DOHH2 (cell line): ENCODE measurements around the gene KRT27.
"Not testable (repeated sequence)": the region's sequence is repeated elsewhere in the genome, so short reads cannot be mapped to it uniquely, and the experiment has no call there.

Experiments used
- H3F3A ChIP-seq: fragments of 200-600 bp; sonication (generic), shearing (Covaris generic); 2 replicates; pipeline ENCODE4 v1.6.0; 2016; ENCODE audit warnings: antibody characterized with exemption, mild to moderate bottlenecking; ENCODE audit not compliant: control insufficient read depth, insufficient read depth
- H3K27ac ChIP-seq: fragments of 200-600 bp; sonication (generic); 2 replicates; pipeline ENCODE4 v1.5.1; 2014; ENCODE audit warnings: low read depth, mild to moderate bottlenecking, low read length, moderate library complexity
- H3K27me3 ChIP-seq: fragments of 200-600 bp; sonication (generic); 2 replicates; pipeline ENCODE4 v1.6.1; 2014; ENCODE audit warnings: mild to moderate bottlenecking, low read length, mixed read lengths; ENCODE audit not compliant: control insufficient read depth
- H3K36me3 ChIP-seq: fragments of 200-600 bp; sonication (generic); 2 replicates; pipeline ENCODE4 v1.6.1; 2014; ENCODE audit warnings: mild to moderate bottlenecking, low read length, moderate library complexity, mixed read lengths; ENCODE audit not compliant: control insufficient read depth
- H3K4me1 ChIP-seq: fragments of 200-600 bp; sonication (generic); 2 replicates; pipeline ENCODE4 v1.6.1; 2014; ENCODE audit warnings: mild to moderate bottlenecking, low read length, mixed read lengths; ENCODE audit not compliant: control insufficient read depth
- H3K4me2 ChIP-seq: fragments of 200-600 bp; sonication (generic); 2 replicates; pipeline ENCODE4 v1.6.0; 2014; ENCODE audit warnings: mild to moderate bottlenecking, low read length, moderate library complexity
- H3K4me3 ChIP-seq: fragments of 200-600 bp; sonication (generic); 2 replicates; pipeline ENCODE4 v1.5.1; 2014; ENCODE audit warnings: mild to moderate bottlenecking, low read length, mixed read lengths
- H3K79me2 ChIP-seq: fragments of 200-600 bp; sonication (generic); 2 replicates; pipeline ENCODE4 v1.6.1; 2014; ENCODE audit warnings: mild to moderate bottlenecking, low read length, mixed read lengths; ENCODE audit not compliant: control insufficient read depth
- H3K9me2 ChIP-seq: fragments of 200-600 bp; sonication (generic); replicated peaks from 2 replicates; pipeline ENCODE4 v1.6.1; 2014; ENCODE audit warnings: mild to moderate bottlenecking, low read length, mixed read lengths; ENCODE audit not compliant: control insufficient read depth
- H3K9me3 ChIP-seq: fragments of 200-600 bp; sonication (generic); 2 replicates; pipeline ENCODE4 v1.6.1; 2014; ENCODE audit warnings: antibody characterized with exemption, low read length, mixed read lengths; ENCODE audit not compliant: control insufficient read depth, insufficient read depth
- H4K20me1 ChIP-seq: fragments of 200-600 bp; sonication (generic); 2 replicates; pipeline ENCODE4 v1.6.0; 2014; ENCODE audit warnings: low read depth, mild to moderate bottlenecking, antibody characterized with exemption, low read length, moderate library complexity; ENCODE audit not compliant: control insufficient read depth, insufficient read depth
- EZH2phosphoT487 ChIP-seq: fragments of 200-600 bp; sonication (generic); IDR thresholded peaks from 2 replicates; pipeline ENCODE4 v1.6.1; 2017; ENCODE audit warnings: borderline replicate concordance, mild to moderate bottlenecking, antibody characterized with exemption, low read length, moderate library complexity, mixed read lengths
- TF ChIP-seq, protein P1 (sequence below): fragments of 200-600 bp; sonication (generic); IDR thresholded peaks from one replicate; pipeline ENCODE4 v1.5.1; 2014; ENCODE audit warnings: antibody characterized with exemption, mild to moderate bottlenecking, low read depth, low read length; ENCODE audit not compliant: poor library complexity, severe bottlenecking

Gene KRT27

GRCh38 chr17:40751065-40751464 lies 31.3 kb downstream of the KRT27 start:
- Histone ChIP-seq H3K27ac (no peak overlapping the region), H3K27me3 (peaks cover 5% of the 10 kb centered on the region; the same call in 1 of the 2 replicates)

GRCh38 chr17:40750391-40750790 lies 32.0 kb downstream of the KRT27 start:
- no peak overlapping the region for H3K4me2 ChIP-seq
- H3K4me1 ChIP-seq: no peaks in the 10 kb centered on the region
- peaks cover 5% of the 10 kb centered on the region; the same call in 1 of the 2 replicates for H3K9me3 ChIP-seq
- no peaks in the 10 kb centered on the region for H4K20me1 ChIP-seq
- H3K79me2 ChIP-seq: no peaks in the 10 kb centered on the region
- H3K4me3 ChIP-seq: no peak overlapping the region
- no peaks in the 10 kb centered on the region for H3K36me3 ChIP-seq
- H3K27ac ChIP-seq: no peak overlapping the region
- H3K27me3 ChIP-seq: peaks cover 5% of the 10 kb centered on the region; the same call in 1 of the 2 replicates
- H3F3A ChIP-seq: no peaks in the 10 kb centered on the region
- TF ChIP-seq, protein P1, sequence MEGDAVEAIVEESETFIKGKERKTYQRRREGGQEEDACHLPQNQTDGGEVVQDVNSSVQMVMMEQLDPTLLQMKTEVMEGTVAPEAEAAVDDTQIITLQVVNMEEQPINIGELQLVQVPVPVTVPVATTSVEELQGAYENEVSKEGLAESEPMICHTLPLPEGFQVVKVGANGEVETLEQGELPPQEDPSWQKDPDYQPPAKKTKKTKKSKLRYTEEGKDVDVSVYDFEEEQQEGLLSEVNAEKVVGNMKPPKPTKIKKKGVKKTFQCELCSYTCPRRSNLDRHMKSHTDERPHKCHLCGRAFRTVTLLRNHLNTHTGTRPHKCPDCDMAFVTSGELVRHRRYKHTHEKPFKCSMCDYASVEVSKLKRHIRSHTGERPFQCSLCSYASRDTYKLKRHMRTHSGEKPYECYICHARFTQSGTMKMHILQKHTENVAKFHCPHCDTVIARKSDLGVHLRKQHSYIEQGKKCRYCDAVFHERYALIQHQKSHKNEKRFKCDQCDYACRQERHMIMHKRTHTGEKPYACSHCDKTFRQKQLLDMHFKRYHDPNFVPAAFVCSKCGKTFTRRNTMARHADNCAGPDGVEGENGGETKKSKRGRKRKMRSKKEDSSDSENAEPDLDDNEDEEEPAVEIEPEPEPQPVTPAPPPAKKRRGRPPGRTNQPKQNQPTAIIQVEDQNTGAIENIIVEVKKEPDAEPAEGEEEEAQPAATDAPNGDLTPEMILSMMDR: no peak
- no peak for TF ChIP-seq EZH2phosphoT487
- no peaks in the 10 kb centered on the region for H3K9me2 ChIP-seq

More at GRCh38 chr17:40751065-40751464, 31.3 kb downstream of the KRT27 start:
- no peaks in the 10 kb centered on the region for H3K4me1 ChIP-seq
- no peak overlapping the region for H3K4me2 ChIP-seq
- H3K9me3 ChIP-seq: peaks cover 5% of the 10 kb centered on the region; the same call in 1 of the 2 replicates
- TF ChIP-seq EZH2phosphoT487: no peak
- TF ChIP-seq, protein P1: no peak
- H3K36me3 ChIP-seq: no peaks in the 10 kb centered on the region
- H4K20me1 ChIP-seq: no peaks in the 10 kb centered on the region
- no peaks in the 10 kb centered on the region for H3F3A ChIP-seq
- no peak overlapping the region for H3K4me3 ChIP-seq
- no peaks in the 10 kb centered on the region for H3K9me2 ChIP-seq
- H3K79me2 ChIP-seq: no peaks in the 10 kb centered on the region

DNA sequence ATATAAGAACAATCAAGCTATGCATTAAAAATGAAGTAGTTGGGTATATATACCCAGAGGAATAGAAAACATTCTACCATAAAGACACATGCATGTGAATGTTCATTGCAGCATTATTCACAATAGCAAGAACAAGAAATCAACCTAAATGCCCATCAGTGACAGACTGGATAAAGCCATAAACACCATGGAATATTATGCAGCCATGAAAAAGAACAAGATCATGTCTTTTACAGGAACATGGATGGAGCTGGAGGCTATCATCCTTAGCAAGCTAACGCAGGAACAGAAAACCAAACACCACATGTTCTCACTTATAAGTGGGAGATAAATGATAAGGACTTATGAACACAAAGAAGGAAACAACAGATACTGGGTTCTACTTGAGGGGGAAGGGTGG lies 33.7 kb downstream of the KRT27 start:
- H3K79me2 ChIP-seq, H3F3A ChIP-seq, H3K4me3 ChIP-seq, H3K27me3 ChIP-seq, H3K36me3 ChIP-seq, H3K4me2 ChIP-seq, H3K4me1 ChIP-seq, H3K9me3 ChIP-seq, H3K9me2 ChIP-seq, H4K20me1 ChIP-seq, H3K27ac ChIP-seq: not testable (repeated sequence)

DNA sequence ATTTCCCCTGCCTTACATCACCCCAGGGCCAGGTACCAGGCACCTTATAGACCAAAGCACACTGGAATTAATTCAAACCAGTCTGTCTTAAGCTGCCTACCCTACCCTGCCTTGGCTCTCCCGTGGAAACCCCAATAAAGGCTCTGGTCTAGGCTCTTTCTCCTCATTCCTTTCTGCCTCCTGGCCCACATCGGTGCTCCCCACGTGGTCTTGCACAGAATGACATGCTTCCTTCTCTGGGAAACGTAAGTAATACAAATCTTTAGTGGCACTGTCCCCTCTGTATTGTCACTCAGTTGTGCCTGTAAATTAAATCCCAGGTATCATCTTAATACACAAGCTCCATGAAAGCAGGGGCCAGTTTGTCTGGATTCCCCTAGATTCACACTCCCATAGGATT lies 43.8 kb downstream of the KRT27 start:
- Histone ChIP-seq H3K27me3 (peaks cover 10% of the 10 kb centered on the region), H3K9me3 (0 out of 2 replicates have a peak, but pooled peaks cover 5% of the 10 kb centered on the region), H3K4me3 (no peak overlapping the region), H3K36me3 (no peaks in the 10 kb centered on the region), H3K79me2 (no peaks in the 10 kb centered on the region), H4K20me1 (no peaks in the 10 kb centered on the region), H3K9me2 (no peaks in the 10 kb centered on the region), H3K4me2 (no peak overlapping the region), H3K27ac (no peak overlapping the region), H3K4me1 (no peaks in the 10 kb centered on the region), H3F3A (no peaks in the 10 kb centered on the region)
- TF ChIP-seq, protein P1: no peak
- no peak for TF ChIP-seq EZH2phosphoT487
